ENCODE measurements around the gene VAV2.

The VAV2 gene

GRCh38 chr9:134007571-134007970 lies 15.4 kb upstream of the VAV2 start:
- no peak for TF ChIP-seq CTCF (IDR thresholded peaks at IDR 0.05)

GRCh38 chr9:134007150-134007549 lies 15.0 kb upstream of the VAV2 start:
- TF ChIP-seq CTCF (IDR thresholded peaks at IDR 0.05): no peak

DNA sequence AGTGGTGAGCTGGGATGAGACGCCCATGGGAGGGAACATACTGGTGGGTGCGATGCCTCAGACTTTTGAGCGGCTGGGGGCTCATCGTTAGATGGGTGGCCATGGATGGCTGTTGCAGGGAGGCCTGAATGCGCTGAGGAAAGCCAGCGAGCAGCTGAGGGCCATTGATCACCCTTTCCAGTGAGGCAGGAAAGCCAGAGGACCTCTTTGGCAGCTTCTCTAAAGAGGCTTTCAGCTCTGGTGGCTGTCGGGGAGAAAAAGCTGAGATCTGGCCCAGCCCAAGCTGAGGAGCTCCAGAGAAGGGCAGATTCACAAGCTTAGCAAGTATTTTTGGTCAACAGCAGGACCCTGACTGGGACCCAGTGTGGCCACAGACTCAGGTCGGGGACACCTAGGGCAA lies 13.3 kb upstream of the VAV2 start:
- TF ChIP-seq CTCF (IDR thresholded peaks at IDR 0.05): no peak

DNA sequence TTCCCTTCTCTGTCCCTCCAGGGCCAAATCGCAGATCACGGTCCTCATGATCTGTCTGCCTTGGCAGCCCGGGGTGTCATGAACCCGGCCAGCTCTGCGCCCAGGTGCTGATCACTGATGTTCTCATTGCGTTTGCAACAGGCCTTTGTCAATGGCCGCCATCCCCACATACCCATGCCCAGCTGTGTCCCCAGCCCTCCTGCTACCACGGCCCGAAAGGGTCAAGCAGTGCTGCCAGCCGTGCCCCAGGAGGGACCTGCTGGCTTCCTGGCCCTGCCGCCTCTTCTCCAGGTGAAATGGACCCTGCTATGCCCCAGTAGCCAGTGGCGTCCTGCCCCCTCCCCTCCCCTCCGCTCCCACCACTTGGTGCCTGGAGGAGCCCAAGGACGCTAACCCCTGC lies 12.8 kb upstream of the VAV2 start:
- no peak for TF ChIP-seq CTCF (IDR thresholded peaks at IDR 0.05)

- no peak for TF ChIP-seq CTCF (IDR thresholded peaks at IDR 0.05)
These were observed 12.2 kb upstream of the VAV2 start for GRCh38 chr9:134004131-134004873.

- TF ChIP-seq CTCF (IDR thresholded peaks at IDR 0.05): no peak
These were observed 11.1 kb upstream of the VAV2 start for GRCh38 chr9:134003237-134003636.

GRCh38 chr9:134002796-134003195 lies 10.7 kb upstream of the VAV2 start:
- TF ChIP-seq CTCF (IDR thresholded peaks at IDR 0.05): no peak

DNA sequence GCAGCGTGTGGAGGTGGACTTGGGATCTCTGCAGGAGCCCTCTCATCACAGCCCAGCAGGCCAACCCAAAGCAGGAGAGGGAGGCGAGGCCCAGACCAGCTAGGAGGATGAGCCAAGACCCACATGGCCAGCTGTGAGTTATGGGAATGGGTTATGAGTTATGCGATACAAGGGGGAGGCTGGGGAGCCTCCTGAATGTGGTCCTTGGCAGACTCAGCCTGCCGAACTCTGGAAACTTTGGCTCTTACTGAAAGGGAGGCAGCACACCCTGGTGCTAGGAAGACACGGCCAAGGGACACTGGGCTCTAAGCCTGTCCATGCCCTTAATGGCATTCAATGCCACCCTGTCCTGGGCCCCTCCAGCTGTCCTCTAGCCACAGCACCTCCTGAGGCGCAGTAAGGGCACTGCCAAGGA lies 7.7 kb upstream of the VAV2 start:
- no peak for TF ChIP-seq CTCF (IDR thresholded peaks at IDR 0.05)
